ACC112 (cell line): ENCODE data around the gene FAHD1.
"Not testable (repeated sequence)": the region's sequence is repeated elsewhere in the genome, so short reads cannot be mapped to it uniquely, and the experiment has no call there.

ENCODE experiments used
- H2AFZ ChIP-seq: fragments of 200-600 bp; sonication (generic); one replicate; pipeline ENCODE4 v1.6.0; 2017; ENCODE audit warnings: antibody characterized with exemption, low read length; ENCODE audit not compliant: unreplicated experiment
- H3K27ac ChIP-seq: fragments of 200-600 bp; sonication (generic); 2 replicates; pipeline ENCODE4 v1.5.1; 2014; ENCODE audit warnings: low read depth, mild to moderate bottlenecking, antibody characterized with exemption, low read length, moderate library complexity
- H3K27me3 ChIP-seq: fragments of 200-600 bp; sonication (generic); 2 replicates; pipeline ENCODE4 v1.6.1; 2014; ENCODE audit warnings: mild to moderate bottlenecking, antibody characterized with exemption, low read length, moderate library complexity, mixed read lengths; ENCODE audit not compliant: insufficient read depth
- H3K36me3 ChIP-seq: fragments of 200-600 bp; sonication (generic); 2 replicates; pipeline ENCODE4 v1.6.1; 2016; ENCODE audit warnings: mild to moderate bottlenecking, antibody characterized with exemption, low read length, moderate library complexity, mixed read lengths; ENCODE audit not compliant: insufficient read depth
- H3K4me1 ChIP-seq: fragments of 200-600 bp; sonication (generic); one replicate; pipeline ENCODE4 v1.6.1; 2016; ENCODE audit warnings: low read length, mixed read lengths; ENCODE audit not compliant: insufficient read depth, unreplicated experiment, control insufficient read depth
- H3K4me3 ChIP-seq: fragments of 200-600 bp; sonication (generic); 2 replicates; pipeline ENCODE4 v1.5.1; 2014; ENCODE audit warnings: mild to moderate bottlenecking, low read depth, low read length
- H3K79me2 ChIP-seq: fragments of 200-600 bp; sonication (generic); one replicate; pipeline ENCODE4 v1.6.0; 2016; ENCODE audit warnings: low read length; ENCODE audit not compliant: control insufficient read depth, unreplicated experiment, insufficient read depth

FAHD1 gene

DNA sequence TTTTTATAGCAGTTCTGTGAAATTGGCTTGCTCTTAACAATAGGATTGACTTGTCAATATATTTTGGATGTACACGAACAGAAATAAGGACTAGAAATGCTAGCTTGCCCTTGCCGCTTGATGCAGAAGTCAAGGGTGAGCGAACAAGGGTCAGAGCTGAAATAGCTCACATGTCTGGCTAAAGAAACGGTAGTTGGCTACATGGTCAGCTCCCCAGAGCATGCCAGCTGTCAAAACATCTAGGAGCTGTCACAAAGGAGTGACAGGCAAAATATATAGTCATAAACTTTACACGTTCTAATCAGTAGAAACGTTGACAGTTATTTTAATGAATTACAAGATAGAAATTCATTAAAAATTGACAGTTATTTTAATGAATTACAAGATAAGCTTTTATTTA is 47.8 kb downstream of the FAHD1 start:
- Histone ChIP-seq H3K36me3 (no peaks in the 10 kb centered on the region), H2AFZ (no peak overlapping the region), H3K4me3 (no peak overlapping the region), H3K79me2 (no peaks in the 10 kb centered on the region), H3K27ac (no peak overlapping the region), H3K4me1 (peaks cover 10% of the 10 kb centered on the region), H3K27me3 (peaks cover 22% of the 10 kb centered on the region)

DNA sequence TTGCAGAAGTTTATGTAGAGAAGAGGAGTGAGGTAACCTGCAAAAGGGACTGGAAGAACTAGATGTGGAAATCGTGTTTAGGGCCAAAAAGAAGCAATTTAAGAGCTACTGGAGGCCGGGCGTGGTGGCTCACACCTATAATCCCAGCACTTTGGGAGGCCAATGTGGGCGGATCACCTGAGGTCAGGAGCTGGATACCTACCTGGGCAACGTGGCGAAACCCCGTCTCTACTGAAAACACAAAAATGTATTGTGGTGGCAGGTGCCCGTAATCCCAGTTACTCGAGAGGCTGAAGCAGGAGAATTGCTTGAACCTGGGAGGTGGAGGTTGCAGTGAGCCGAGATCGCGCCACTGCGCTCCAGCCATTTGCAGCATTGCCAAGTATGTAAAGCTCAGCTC is 49.1 kb downstream of the FAHD1 start:
- H3K79me2 ChIP-seq, H3K36me3 ChIP-seq, H3K4me3 ChIP-seq, H3K4me1 ChIP-seq, H3K27ac ChIP-seq, H2AFZ ChIP-seq: not testable (repeated sequence)
- peaks cover 22% of the 10 kb centered on the region for H3K27me3 ChIP-seq

DNA sequence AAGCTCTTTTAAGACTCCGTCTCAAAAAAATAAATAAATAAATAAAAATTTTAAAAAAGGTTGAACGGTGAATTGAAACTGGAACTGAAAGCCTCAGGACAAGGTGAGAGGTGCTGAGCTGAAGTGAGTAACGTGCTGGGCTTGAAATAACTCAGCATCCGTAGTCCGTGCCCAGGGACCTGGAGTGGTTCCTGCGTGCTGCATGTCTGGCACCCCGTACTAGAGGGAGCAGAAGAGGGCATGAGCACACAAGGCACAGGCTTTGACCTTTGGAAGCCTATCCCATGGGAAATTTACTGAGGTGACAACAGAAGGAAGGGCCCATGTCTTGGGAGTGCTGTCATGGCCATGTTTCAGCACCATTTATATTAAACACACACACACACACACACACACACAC is 49.5 kb downstream of the FAHD1 start:
- Histone ChIP-seq H2AFZ (no peak overlapping the region), H3K4me3 (no peak overlapping the region), H3K27ac (no peak overlapping the region), H3K27me3 (peaks cover 22% of the 10 kb centered on the region), H3K79me2 (no peaks in the 10 kb centered on the region), H3K36me3 (no peaks in the 10 kb centered on the region), H3K4me1 (no peaks in the 10 kb centered on the region)

DNA sequence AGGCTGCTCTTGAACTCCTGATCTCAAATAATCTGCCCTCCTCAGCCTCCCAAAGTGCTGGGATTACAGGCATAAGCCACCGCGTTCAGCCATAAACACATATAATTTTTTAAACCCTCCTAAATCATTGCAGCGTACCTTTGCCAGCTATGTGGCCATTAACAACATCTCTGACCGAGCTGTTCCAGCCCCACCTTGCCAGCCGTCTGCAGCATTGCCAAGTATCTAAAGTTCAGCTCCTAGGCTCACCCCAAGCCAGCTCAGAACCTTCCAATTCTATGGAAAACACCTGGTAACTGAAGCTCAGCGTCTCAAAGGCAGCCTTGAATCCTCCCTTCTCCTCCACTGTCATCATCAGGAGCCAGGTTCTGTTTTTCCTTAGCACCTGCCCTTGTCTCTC is 50.1 kb downstream of the FAHD1 start:
- Histone ChIP-seq H3K4me1 (no peaks in the 10 kb centered on the region), H3K4me3 (no peak overlapping the region), H3K27ac (no peak overlapping the region), H2AFZ (no peak overlapping the region), H3K36me3 (no peaks in the 10 kb centered on the region), H3K27me3 (peaks cover 21% of the 10 kb centered on the region), H3K79me2 (no peaks in the 10 kb centered on the region)

DNA sequence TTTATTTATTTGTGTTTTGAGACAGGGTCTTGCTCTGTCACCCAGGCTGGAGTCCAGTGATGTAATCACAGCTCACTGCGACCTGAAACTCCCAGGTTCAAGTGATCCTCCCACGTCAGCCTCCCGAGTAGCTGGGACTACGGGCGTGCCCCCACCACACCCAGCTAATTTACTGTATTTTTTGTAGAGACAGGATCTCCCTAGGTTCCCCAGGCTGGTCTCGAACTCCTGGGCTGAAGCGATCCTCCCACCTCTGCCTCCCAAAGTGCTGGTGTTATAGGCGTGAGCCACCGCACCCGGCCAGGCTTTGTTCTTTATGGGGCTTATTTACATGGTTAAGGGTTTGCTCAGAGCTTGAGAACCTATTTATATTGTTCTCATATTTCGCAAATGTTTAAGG is 50.8 kb downstream of the FAHD1 start:
- H3K36me3 ChIP-seq, result no peaks in the 10 kb centered on the region
- no peak overlapping the region for H2AFZ ChIP-seq
- no peak overlapping the region for H3K27ac ChIP-seq
- H3K4me3 ChIP-seq, result no peak overlapping the region
- peaks cover 16% of the 10 kb centered on the region for H3K27me3 ChIP-seq
- H3K79me2 ChIP-seq, result no peaks in the 10 kb centered on the region
- H3K4me1 ChIP-seq, result no peaks in the 10 kb centered on the region

DNA sequence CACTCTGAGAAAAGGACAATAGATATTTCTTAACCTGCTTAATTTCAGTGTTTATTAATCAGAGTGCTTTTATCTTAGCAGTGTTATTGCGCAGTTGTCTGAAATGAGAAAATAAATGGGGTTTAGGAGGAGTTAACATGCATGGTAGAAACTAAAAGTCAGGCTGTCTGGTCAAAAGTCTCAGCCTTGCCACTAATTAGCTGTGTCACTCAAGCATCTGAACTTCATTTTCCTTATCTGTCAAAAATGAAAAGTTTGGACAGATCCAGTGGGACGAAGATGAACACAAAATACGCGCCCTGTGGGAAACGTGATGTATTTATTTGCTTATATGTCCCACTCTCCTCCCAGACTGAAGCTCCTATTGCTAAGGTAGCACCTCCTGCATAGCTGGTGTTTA is 51.2 kb downstream of the FAHD1 start:
- H3K4me1 ChIP-seq, result no peaks in the 10 kb centered on the region
- H3K36me3 ChIP-seq, result no peaks in the 10 kb centered on the region
- H3K79me2 ChIP-seq, result no peaks in the 10 kb centered on the region
- H3K4me3 ChIP-seq, result no peak overlapping the region
- no peak overlapping the region for H3K27ac ChIP-seq
- H2AFZ ChIP-seq, result no peak overlapping the region
- H3K27me3 ChIP-seq, result peaks cover 16% of the 10 kb centered on the region
